ENCODE data around the gene SFXN5.

DNA sequence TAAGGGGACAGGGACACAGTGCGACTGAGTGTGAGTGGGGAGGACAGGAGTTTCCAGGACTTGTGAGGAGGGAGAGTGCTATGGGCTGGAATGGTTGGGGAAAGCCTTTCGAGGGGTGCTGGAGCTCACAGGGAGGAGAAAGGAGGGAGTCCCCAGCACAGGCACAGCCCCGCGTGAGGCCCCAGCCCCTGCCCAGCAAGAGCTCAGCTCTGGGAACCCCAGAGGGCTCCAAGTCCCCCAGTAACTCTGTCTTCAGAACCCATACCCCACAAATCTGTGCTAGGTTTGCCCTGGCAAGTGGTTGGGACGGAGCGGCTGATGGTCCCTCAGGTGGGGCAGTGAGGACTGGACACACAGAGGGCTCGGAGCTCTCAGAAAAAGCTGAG is 75.4 kb downstream of the SFXN5 start:
- TF ChIP-seq EZH2 (IDR thresholded peaks at IDR 0.05; ENCODE audit: borderline replicate concordance, low read length): no peak
- TF ChIP-seq, protein P1, sequence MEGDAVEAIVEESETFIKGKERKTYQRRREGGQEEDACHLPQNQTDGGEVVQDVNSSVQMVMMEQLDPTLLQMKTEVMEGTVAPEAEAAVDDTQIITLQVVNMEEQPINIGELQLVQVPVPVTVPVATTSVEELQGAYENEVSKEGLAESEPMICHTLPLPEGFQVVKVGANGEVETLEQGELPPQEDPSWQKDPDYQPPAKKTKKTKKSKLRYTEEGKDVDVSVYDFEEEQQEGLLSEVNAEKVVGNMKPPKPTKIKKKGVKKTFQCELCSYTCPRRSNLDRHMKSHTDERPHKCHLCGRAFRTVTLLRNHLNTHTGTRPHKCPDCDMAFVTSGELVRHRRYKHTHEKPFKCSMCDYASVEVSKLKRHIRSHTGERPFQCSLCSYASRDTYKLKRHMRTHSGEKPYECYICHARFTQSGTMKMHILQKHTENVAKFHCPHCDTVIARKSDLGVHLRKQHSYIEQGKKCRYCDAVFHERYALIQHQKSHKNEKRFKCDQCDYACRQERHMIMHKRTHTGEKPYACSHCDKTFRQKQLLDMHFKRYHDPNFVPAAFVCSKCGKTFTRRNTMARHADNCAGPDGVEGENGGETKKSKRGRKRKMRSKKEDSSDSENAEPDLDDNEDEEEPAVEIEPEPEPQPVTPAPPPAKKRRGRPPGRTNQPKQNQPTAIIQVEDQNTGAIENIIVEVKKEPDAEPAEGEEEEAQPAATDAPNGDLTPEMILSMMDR (conservative IDR thresholded peaks at IDR 0.05 in 1 of 2, IDR thresholded peaks at IDR 0.05 in 1 of 2; ENCODE audit: extremely low read depth in 1 of 2, insufficient read depth in 1 of 2, low read depth in 1 of 2, low read length in 2 of 2): no peak
